Right lobe of liver (tissue), 6 donors: ENCODE data around the gene METTL23. TPM values are rescaled to one million over a fixed set of nuclear protein-coding genes. Genes with fewer than 3 reads are reported as not detected.

Source experiments
- ATAC-seq, 4 donors: fragments of 200-7000 bp; cut with Tn5 transposase; one replicate each; pipeline ENCODE4 v1.9.1; 2020; ENCODE audit warnings: mild to moderate bottlenecking in 4 of 4, moderate library complexity in 4 of 4
- DNase-seq, 3 donors: peaks; one replicate each; pipeline ENCODE4 v3.0.0-alpha.2; 2020
- H3K27ac ChIP-seq, 3 donors: fragments of 200-600 bp; one replicate each; pipeline ENCODE4 v1.8.0; 2022
- H3K27me3 ChIP-seq, 2 donors: fragments of 200-600 bp; one replicate each; pipeline ENCODE4 v1.8.0; 2022
- H3K36me3 ChIP-seq, 4 donors: fragments of 200-600 bp; sonication (generic) in 1 of 4; one replicate each; pipeline versions ENCODE4 v1.5.1 to v1.8.0; 2017 to 2022; ENCODE audit warnings: control low read depth in 1 of 4
- H3K4me1 ChIP-seq, 4 donors: fragments of 200-600 bp; sonication (generic) in 1 of 4; one replicate each; pipeline versions ENCODE4 v1.5.1 to v1.8.0; 2017 to 2022; ENCODE audit warnings: control low read depth in 1 of 4
- H3K4me3 ChIP-seq, 3 donors: fragments of 200-600 bp; one replicate each; pipeline ENCODE4 v1.8.0; 2022
- H3K9me3 ChIP-seq, 4 donors: fragments of 200-600 bp; sonication (generic) in 1 of 4; one replicate each; pipeline versions ENCODE4 v1.5.1 to v1.8.0; 2017 to 2022; ENCODE audit warnings: control low read depth in 1 of 4
- POLR2A ChIP-seq: fragments of 450-650 bp; IDR thresholded peaks from one replicate; pipeline ENCODE4 v1.6.1; 2017; ENCODE audit warnings: antibody characterized with exemption, mild to moderate bottlenecking
- WGBS: methylation state at CpG from one replicate; pipeline ENCODE4 v1.1.6; 2018; ENCODE audit warnings: low coverage, low lambda C conversion rate; ENCODE audit not compliant: insufficient coverage; ENCODE audit errors: missing lambda C conversion rate; 5-methylcytosine and 5-hydroxymethylcytosine counted together
- intact Hi-C, 2 donors: fragments of 100-400 bp; cut with DNase I; formaldehyde crosslinking; loops; one replicate each; pipeline versions ENCODE4 v1.11.2 to v1.14.1; 2022
- total RNA-seq, 6 experiments: library from RNA; depleted of rRNA in 2 of 6; stranded (reverse); fragments of >200 nt in 2 of 6; fragmentation: NEBNext Ultra II Directional in 3 of 6; extraction: Animal tissue kit (Norgen Biotek cat#: 25700) in 3 of 6; gene quantifications; one replicate each; pipeline versions ENCODE4 v1.1.0 to v1.2.4, GENCODE V29; 2016 to 2023
- TF ChIP-seq, protein P1 (sequence below), 4 donors: fragments of 200-600 bp in 3 of 4; fragments of 450-650 bp in 1 of 4; IDR thresholded peaks; one replicate each; pipeline versions ENCODE4 v1.5.1 to v1.8.0; 2016 to 2022; ENCODE audit warnings: antibody characterized with exemption in 4 of 4, mild to moderate bottlenecking in 2 of 4
- donor health status: DM: no; HTN: yes; CAD: no.
- donor health status: DM: no; HTN: no; CAD: no.
- donor health status: DM: no; HTN: no; CAD: no.
- donor health status: DM: no; HTN: yes; CAD: no.
- donor health status: DM: no; HTN: yes; CAD: no.

The METTL23 gene
- total RNA-seq, 6 experiments from 2014 or later, result 16.0 to 25.0 (median 18.7) TPM

DNA sequence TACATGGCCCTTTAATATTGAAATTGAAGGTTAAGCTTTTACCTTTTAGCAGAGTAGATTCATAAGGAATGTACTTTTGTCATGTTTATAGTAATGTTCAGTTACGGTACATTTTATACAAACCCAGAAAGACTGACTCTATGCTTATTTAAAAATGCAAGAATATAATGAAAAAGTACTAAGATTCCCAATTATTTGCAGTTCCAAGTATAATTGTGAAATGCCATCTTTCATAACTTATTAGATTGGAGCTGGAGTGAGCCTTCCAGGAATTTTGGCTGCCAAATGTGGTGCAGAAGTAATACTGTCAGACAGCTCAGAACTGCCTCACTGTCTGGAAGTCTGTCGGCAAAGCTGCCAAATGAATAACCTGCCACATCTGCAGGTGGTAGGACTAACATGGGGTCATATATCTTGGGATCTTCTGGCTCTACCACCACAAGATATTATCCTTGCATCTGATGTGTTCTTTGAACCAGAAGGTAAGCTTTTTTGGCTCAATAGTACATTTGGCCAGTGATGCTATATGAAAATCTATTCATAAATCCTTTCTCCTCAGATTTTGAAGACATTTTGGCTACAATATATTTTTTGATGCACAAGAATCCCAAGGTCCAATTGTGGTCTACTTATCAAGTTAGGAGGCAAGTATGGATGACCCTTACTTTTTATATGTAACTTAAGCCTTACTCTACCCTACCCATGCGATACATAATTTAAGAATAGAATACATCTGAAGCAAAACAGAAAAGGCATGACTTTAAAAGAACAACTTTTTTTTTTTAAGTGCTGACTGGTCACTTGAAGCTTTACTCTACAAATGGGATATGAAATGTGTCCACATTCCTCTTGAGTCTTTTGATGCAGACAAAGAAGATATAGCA lies 6.3 kb downstream of the METTL23 start:
- Histone ChIP-seq H3K27ac (no peak overlapping the region), H3K9me3 (no peaks in the 10 kb centered on the region), H3K27me3 (no peaks in the 10 kb centered on the region), H3K4me3 (no peak overlapping the region), H3K36me3 (peaks cover 0 to 48% (median 20%) of the 10 kb centered on the region in 4 donors), H3K4me1 (peaks cover 0 to 44% (median 13%) of the 10 kb centered on the region in 4 donors)
- ATAC-seq, result no peak
- intact Hi-C loops, result no loop called here
- TF ChIP-seq POLR2A, result no peak
- TF ChIP-seq, protein P1, sequence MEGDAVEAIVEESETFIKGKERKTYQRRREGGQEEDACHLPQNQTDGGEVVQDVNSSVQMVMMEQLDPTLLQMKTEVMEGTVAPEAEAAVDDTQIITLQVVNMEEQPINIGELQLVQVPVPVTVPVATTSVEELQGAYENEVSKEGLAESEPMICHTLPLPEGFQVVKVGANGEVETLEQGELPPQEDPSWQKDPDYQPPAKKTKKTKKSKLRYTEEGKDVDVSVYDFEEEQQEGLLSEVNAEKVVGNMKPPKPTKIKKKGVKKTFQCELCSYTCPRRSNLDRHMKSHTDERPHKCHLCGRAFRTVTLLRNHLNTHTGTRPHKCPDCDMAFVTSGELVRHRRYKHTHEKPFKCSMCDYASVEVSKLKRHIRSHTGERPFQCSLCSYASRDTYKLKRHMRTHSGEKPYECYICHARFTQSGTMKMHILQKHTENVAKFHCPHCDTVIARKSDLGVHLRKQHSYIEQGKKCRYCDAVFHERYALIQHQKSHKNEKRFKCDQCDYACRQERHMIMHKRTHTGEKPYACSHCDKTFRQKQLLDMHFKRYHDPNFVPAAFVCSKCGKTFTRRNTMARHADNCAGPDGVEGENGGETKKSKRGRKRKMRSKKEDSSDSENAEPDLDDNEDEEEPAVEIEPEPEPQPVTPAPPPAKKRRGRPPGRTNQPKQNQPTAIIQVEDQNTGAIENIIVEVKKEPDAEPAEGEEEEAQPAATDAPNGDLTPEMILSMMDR (IDR thresholded peaks at IDR 0.05), result no peak
- 65% methylated on average over 3 of the region's 3 CpGs for WGBS
- DNase-seq, result no peak

DNA sequence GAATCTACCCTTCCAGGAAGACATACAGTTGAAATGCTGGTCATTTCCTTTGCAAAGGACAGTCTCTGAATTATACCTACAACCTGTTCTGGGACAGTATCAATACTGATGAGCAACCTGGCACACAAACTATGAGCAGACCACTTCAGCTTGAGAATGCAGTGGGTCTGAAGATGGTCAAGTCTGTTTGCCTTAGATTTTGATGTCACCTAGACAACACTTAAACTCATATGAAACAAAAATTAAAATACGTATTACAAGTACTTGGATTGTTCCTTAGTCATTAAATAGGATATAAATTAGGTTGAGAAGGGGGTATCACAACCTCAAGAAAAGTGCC lies 6.9 kb downstream of the METTL23 start:
- intact Hi-C loops, result no loop called here
- Histone ChIP-seq H3K9me3 (no peaks in the 10 kb centered on the region), H3K36me3 (peaks cover 0 to 48% (median 20%) of the 10 kb centered on the region in 4 donors), H3K27me3 (no peaks in the 10 kb centered on the region), H3K27ac (no peak overlapping the region), H3K4me1 (peaks cover 0 to 44% (median 13%) of the 10 kb centered on the region in 4 donors), H3K4me3 (no peak overlapping the region)
- ATAC-seq (no peak), DNase-seq (no peak)
- no peak for TF ChIP-seq POLR2A
- TF ChIP-seq, protein P1 (IDR thresholded peaks at IDR 0.05), result no peak
- WGBS, result 77% methylated on average over 1 of the region's 1 CpG

DNA sequence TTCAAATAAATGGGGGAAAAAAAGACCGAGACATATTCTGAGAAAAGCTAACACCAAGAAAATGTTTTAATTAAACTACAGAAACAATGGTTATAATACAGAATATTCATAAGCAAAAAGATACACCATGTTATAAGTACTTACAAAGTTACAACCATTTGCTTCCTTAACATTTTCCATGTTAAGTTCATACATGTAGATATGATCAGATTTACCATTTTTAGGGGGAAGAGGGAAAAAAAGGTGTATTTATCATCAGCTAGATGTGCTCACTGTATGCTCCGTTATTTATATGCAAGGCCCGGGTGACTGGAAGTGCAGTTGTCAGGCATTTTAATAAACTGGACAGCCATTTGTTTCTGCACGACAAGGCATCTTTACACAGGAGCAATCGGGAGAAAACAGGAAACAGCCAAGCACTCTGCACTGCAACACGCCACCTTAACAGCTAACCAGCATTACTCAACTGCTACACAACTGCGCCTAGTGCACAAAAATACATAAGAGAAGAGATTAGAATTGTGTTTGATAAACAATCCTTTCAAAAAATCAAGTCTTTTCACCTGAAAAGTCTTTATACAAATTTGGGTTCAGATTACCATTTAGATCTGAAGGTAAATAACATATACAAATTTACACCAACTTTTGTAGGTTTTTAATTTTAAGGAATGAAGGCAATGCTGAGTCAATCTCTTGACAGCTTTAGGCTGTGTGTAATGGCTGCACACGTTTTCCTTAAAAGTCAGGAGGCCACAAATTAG lies 7.6 kb downstream of the METTL23 start:
- no peak for ATAC-seq
- Histone ChIP-seq H3K27me3 (no peaks in the 10 kb centered on the region), H3K4me3 (peak overlapping the region; percentile 95 to 100 (median 97)), H3K9me3 (no peaks in the 10 kb centered on the region), H3K36me3 (peaks cover 0 to 48% (median 20%) of the 10 kb centered on the region in 4 donors), H3K27ac (peak overlapping the region in 1 of 3 donors; percentile 96), H3K4me1 (peaks cover 0 to 50% (median 15%) of the 10 kb centered on the region in 4 donors)
- 21% methylated on average over 8 of the region's 8 CpGs for WGBS
- no peak for DNase-seq
- TF ChIP-seq POLR2A, result no peak
- TF ChIP-seq, protein P1 (IDR thresholded peaks at IDR 0.05), result no peak
- intact Hi-C loops, result no loop called here

DNA sequence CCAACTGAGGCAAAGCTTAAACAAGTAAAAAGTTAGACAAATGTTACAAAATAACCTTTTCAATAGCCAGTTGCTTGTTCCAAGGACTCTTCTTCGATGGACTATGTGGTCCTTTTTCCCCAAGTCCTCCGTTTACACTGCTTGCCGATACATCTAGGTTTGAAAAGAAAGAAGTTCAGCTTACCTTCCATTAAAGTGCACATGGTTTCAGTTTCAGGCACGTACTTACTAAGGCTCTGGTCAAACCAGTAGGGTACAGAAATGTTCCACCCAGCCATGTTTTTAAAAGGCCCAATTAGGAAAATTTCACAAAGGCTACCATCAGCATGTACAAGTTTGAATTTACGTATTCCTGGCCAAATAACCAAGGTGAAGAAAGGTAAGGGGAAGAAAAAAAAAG lies 8.4 kb downstream of the METTL23 start:
- Histone ChIP-seq H3K36me3 (peaks cover 0 to 48% (median 20%) of the 10 kb centered on the region in 4 donors), H3K4me1 (peaks cover 0 to 50% (median 15%) of the 10 kb centered on the region in 4 donors)
- ATAC-seq, result no peak

More for the DNA sequence above, 8.4 kb downstream of the METTL23 start:
- peak overlapping the region; percentile 95 to 100 (median 97) for H3K4me3 ChIP-seq
- no peak for TF ChIP-seq POLR2A
- TF ChIP-seq, protein P1 (IDR thresholded peaks at IDR 0.05), result no peak
- intact Hi-C loops, result no loop called here
- H3K27me3 ChIP-seq, result no peaks in the 10 kb centered on the region
- H3K9me3 ChIP-seq, result no peaks in the 10 kb centered on the region
- no peak for DNase-seq
- 8% methylated on average over 5 of the region's 5 CpGs for WGBS
- peak overlapping the region in 2 of 3 donors; percentile 96 to 99 for H3K27ac ChIP-seq
